Measurements from ENCODE around the gene KIF3C. TPM values are rescaled to one million over a fixed set of nuclear protein-coding genes. Genes with fewer than 3 reads are reported as not detected.

The KIF3C gene
- total RNA-seq, 1 experiment from 2014 or later, result 41.4 TPM

DNA sequence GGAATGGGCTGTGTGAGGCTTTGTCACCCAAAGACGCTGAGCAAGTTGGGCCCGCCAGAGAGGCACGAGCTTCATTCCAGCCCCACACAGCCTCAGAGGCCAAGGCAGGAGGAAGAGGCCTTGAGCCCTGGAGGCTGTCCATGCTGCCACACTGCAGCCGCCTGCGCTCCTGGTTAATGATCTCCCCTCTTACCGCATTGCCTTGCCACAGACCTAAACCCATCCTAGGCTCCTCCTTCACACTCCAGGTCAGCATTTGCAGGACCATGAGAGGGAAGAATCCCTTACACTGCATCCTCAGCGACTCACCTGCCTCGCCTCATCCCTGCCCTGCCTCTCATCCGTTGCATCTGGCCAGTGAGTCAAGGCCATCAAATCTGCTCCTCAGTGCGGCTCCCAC is 24.6 kb downstream of the KIF3C start:
- no peak overlapping the region for H3K4me3 Mint-ChIP-seq
- Histone ChIP-seq H3K14ac (ENCODE audit: insufficient read depth, low read length) (no peak overlapping the region), H3K79me2 (ENCODE audit: insufficient read depth, low read length) (no peaks in the 10 kb centered on the region), H2BK15ac (ENCODE audit: low read depth, low read length) (no peak overlapping the region), H3T11ph (ENCODE audit: low read length) (no peak overlapping the region), H3K56ac (ENCODE audit: insufficient read length, low read depth, low read length) (no peak overlapping the region), H3K79me1 (ENCODE audit: insufficient read depth, low read depth, low read length, poor library complexity, severe bottlenecking) (no peaks in the 10 kb centered on the region), H4K8ac (replicated peaks; ENCODE audit: insufficient read length, low read depth, low read length) (no peak overlapping the region), H2BK12ac (ENCODE audit: insufficient read length, low read depth, low read length) (no peak overlapping the region), H4K20me1 (ENCODE audit: control insufficient read depth, insufficient read depth, insufficient read length) (no peaks in the 10 kb centered on the region), H3K18ac (ENCODE audit: insufficient read length, low read depth, low read length) (no peak overlapping the region), H2AFZ (ENCODE audit: low read length) (no peak overlapping the region), H2BK5ac (ENCODE audit: insufficient read length, low read length) (no peak overlapping the region), H3K9me3 (ENCODE audit: control insufficient read depth, low read depth, low read length) (no peaks in the 10 kb centered on the region), H3K23me2 (ENCODE audit: insufficient read length, low read depth, low read length, poor library complexity, severe bottlenecking) (no peaks in the 10 kb centered on the region), H3K4me2 (ENCODE audit: insufficient read depth, insufficient read length, low read length) (no peak overlapping the region), H3K23ac (ENCODE audit: insufficient read length, low read depth, low read length) (no peak overlapping the region), H3K4ac (ENCODE audit: low read depth, low read length) (no peak overlapping the region), H4K91ac (ENCODE audit: insufficient read length, low read depth, low read length) (no peak overlapping the region), H3K4me1 (ENCODE audit: insufficient read depth, low read length) (no peaks in the 10 kb centered on the region), H2AK5ac (ENCODE audit: insufficient read length, low read length) (no peak overlapping the region), H2BK20ac (ENCODE audit: low read depth, low read length, poor library complexity, severe bottlenecking) (no peak overlapping the region), H3K27me3 (ENCODE audit: insufficient read depth, low read length) (no peaks in the 10 kb centered on the region), H2BK120ac (ENCODE audit: low read depth, low read length, poor library complexity, severe bottlenecking) (no peak overlapping the region), H4K5ac (ENCODE audit: insufficient read length, low read depth, low read length) (no peak overlapping the region), H3K27ac (ENCODE audit: insufficient read length, low read depth, low read length) (no peak overlapping the region), H3K9ac (ENCODE audit: extremely low read depth, insufficient read length, low read length) (no peak overlapping the region)
- H3K27me3 Mint-ChIP-seq (ENCODE audit: low read depth), result no peaks in the 10 kb centered on the region
- H3K9me3 Mint-ChIP-seq, result no peaks in the 10 kb centered on the region
- H3K36me3 Mint-ChIP-seq (ENCODE audit: insufficient read depth in 1 of 3, low read depth in 3 of 3), result peaks cover 2 to 20% (median 16%) of the 10 kb centered on the region in 3 experiments; a peak in 5 of 7 replicates
- DNase-seq, result no peak
- peaks cover 4 to 5% of the 10 kb centered on the region in 2 experiments for H3K4me1 Mint-ChIP-seq
- TF ChIP-seq, protein P1, sequence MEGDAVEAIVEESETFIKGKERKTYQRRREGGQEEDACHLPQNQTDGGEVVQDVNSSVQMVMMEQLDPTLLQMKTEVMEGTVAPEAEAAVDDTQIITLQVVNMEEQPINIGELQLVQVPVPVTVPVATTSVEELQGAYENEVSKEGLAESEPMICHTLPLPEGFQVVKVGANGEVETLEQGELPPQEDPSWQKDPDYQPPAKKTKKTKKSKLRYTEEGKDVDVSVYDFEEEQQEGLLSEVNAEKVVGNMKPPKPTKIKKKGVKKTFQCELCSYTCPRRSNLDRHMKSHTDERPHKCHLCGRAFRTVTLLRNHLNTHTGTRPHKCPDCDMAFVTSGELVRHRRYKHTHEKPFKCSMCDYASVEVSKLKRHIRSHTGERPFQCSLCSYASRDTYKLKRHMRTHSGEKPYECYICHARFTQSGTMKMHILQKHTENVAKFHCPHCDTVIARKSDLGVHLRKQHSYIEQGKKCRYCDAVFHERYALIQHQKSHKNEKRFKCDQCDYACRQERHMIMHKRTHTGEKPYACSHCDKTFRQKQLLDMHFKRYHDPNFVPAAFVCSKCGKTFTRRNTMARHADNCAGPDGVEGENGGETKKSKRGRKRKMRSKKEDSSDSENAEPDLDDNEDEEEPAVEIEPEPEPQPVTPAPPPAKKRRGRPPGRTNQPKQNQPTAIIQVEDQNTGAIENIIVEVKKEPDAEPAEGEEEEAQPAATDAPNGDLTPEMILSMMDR (conservative IDR thresholded peaks at IDR 0.05), result no peak
- H3K27ac Mint-ChIP-seq, result no peak overlapping the region
- no CpG with 5 or more reads among the region's 10 CpGs for WGBS (ENCODE audit: extremely low coverage, insufficient read length, low lambda C conversion rate)
